Nucleus accumbens (tissue), 56 donors: ENCODE measurements around the gene SPPL2B.
"Not testable (repeated sequence)": the region's sequence is repeated elsewhere in the genome, so short reads cannot be mapped to it uniquely, and the experiment has no call there.

ENCODE experiments used
- DNase-seq, 56 donors: peaks; one replicate each; lab custom pipeline; 2025; lab: John Stamatoyannopoulos, UW

The SPPL2B gene

GRCh38 chr19:2371656-2372055, 43.2 kb downstream of the SPPL2B start:
- no peak for DNase-seq

- DNase-seq = no peak
Measured at GRCh38 chr19:2372076-2372612, 43.7 kb downstream of the SPPL2B start.

DNA sequence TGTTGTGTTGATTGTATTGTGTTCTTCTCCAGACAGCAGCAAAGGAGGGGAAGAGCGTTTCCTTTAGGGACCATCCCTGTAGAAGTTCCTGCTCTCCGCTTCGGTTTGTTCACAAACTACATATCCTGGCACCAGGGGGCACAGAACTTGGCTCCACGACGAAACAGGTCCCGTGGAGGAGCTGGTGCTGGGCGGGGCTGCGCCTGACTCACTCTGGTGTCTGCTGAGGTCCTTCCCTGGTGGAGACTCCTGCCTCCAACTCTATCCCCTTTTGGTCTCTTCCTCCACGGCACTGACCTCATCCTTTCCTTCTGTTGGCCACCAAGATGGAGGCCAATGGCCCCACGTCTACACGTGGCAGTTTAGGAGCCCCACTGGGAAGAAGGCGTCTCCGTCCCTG, 46.3 kb downstream of the SPPL2B start:
- no peak for DNase-seq

- DNase-seq = no peak
Measured at GRCh38 chr19:2375353-2376121, 47.1 kb downstream of the SPPL2B start.

- no peak for DNase-seq
Measured at GRCh38 chr19:2376784-2377519, 48.5 kb downstream of the SPPL2B start.

GRCh38 chr19:2380567-2380966, 52.1 kb downstream of the SPPL2B start:
- no peak for DNase-seq

DNA sequence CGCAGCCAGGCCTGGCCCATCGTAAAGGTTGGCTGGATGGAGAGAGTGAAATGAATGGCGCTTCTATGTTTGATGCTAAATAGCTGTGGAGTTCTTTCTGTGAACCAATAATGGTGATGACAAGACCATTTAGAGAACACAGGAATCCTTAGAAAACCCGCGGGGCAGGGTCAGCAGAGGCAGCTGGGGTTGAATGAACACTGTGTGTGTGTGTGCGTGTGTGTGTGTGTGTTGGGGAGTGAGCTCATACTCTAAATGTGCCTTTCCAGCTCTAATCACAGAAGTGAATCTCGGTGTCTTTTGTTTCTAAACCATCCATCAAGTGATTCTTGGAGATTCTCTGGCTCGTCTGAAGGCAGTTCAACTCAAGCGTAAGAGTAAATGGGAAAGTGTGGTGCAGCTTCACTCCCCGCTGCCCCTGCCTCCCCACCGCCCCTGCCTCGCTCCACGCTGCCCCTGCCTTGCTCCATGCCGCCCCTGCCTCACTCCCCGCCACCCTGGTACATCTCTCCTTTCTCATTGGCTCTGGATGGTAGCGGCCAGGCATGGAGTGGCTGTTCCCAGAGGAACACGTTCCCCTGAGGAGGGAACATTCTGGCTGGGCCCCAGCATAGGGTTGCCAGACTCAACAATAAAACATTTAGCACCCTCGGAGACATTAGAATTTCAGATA, 52.8 kb downstream of the SPPL2B start:
- DNase-seq = peak in 54 of 56 donors; percentile 15 to 93 (median 80)

GRCh38 chr19:2382530-2383222, 54.2 kb downstream of the SPPL2B start:
- DNase-seq = no peak

- DNase-seq = peak in 15 of 56 donors; percentile 2 to 40 (median 12)
Measured at GRCh38 chr19:2385053-2385721, 56.7 kb downstream of the SPPL2B start.

DNA sequence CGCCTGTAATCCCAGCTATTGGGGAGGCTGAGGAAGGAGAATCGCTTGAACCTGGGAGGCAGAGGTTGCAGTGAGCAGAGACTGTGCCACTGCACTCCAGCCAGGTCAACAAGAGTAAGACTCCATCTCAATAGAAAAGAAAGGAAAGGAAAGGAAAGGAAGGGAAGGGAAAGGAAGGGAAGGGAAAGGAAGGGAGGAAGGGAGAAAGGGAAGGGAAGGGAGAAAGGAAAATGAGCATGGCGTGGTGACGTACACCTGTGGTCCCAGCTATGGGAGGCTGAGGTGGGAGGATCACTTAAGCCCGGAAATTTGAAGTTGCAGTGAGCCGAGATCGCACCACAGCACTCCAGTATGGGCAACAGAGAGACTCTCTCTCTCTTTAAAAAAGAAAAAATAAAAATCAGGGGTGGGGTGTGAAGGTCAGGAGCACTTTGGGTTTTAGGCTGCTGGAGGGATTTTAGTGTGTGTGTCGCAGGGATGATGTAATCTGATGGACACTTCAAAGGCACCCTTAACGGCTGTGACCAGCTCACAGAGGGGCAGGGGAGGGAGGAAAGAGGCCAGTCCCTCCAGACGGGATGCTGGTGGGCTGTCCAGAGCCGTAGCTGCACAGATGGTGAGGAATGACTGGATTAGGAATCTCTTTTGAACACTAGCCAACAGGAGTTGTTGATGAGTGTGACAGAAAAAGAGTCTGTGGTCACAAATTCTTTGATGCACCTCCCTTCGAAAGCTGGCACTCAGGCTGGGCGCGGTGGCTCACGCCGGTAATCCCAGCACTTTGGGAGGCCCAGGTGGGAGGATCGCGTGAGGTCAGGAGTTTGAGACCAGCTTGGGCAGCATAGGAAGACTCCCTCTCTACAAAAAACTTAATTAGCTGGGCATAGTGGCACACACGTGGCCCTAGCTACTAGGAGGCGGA, 59.1 kb downstream of the SPPL2B start:
- DNase-seq = no peak

GRCh38 chr19:2389594-2389993, 61.1 kb downstream of the SPPL2B start:
- DNase-seq = no peak

- DNase-seq = peak in 28 of 56 donors; percentile 2 to 66 (median 18)
Measured at GRCh38 chr19:2391118-2391725, 62.7 kb downstream of the SPPL2B start.

GRCh38 chr19:2392366-2392765, 63.9 kb downstream of the SPPL2B start:
- DNase-seq = no peak

- DNase-seq = not testable (repeated sequence)
Measured at GRCh38 chr19:2392899-2393298, 64.4 kb downstream of the SPPL2B start.

DNA sequence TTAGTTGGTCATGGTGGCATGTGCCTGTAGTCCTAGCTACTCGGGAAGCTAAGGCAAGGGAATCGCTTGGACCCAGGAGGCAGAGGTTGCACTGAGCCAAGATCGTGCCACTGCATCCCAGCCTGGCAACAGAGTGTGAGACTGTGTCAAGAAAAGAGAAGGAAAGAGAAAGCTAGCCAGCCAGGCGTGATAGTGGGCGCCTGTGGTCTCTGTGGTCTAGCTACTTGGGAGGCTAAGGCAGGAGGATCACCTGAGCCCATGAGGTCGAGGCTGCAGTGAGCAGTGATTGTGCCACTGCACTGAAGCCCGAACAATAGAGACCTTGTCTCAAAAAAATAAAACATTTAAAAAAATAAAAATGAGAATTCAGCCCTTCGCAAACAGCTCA, 65.6 kb downstream of the SPPL2B start:
- DNase-seq = peak in 1 of 56 donors; percentile 1

GRCh38 chr19:2394442-2395292, 66.2 kb downstream of the SPPL2B start:
- peak in 3 of 56 donors; percentile 7 to 16 (median 12) for DNase-seq

- not testable (repeated sequence) for DNase-seq
Measured at GRCh38 chr19:2395293-2395829, 66.9 kb downstream of the SPPL2B start.
